A549 treated with RU486 at 1 μM for 4 hours (cell line): Measurements from ENCODE around the gene BMPR2. TPM values are rescaled to one million over a fixed set of nuclear protein-coding genes. Genes with fewer than 3 reads are reported as not detected.

Experiments
- total RNA-seq: library from RNA; stranded (reverse); fragments of 200-300 nt; extraction: Qiagen RNA extraction; gene quantifications from 5 replicates; pipeline ENCODE4 v1.2.3, GENCODE V29; 2022; ENCODE audit warnings: low read depth

BMPR2 gene
- total RNA-seq: 10.4 to 16.4 TPM (median 14.7 TPM) in 5 replicates

DNA sequence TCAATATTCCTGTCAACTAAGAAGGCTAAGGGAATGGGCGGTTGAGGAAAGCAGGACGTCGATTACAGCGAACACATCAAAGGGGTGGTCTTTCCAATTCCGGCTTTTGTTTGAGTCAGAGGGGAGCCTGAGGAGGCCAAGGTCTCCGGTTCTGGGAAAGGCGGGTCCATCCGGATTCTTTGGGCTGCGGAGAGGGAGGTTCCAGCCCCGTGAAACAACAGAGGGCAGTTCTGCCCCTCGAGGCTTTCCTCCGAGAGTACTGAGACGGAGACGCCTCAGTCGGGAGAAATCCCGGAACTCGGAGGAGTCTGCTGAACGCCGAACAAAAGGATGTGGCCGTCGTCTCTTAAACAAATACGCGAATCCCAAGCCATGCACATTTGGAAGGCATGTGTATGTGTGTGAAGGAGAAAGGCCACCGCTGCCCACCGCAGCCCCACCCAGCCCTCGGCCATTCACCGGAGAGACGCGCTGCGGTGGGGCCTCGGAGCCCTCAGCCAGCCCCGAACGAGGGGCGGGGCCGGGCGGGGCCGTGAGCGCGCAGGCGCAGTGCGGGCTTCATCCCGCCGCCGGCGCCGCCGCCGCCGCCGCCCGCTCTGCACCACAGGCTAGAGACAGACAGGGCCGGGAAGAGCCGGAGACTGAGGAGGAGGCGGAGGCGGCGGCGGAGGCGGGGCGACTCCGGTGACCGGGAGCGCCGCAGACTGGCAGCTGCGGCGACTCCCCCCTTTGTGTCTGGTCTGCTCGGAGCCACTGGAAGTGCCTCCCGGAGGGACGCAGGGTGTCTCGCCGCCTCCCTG, at the start of gene BMPR2:
Gene BMPR2, plus strand, starts transcription at position 719 of the 800 bp plus-strand sequence. CDS start 1,148 bp downstream, outside the sequence.

Other genes with a start within 250 kb of the BMPR2 start
- 92.4 to 193 TPM (median 147 TPM) in 5 replicates for gene SUMO1, start 137.7 kb upstream of the BMPR2 start, total RNA-seq
- 112 to 153 TPM (median 124 TPM) in 5 replicates for gene NOP58, start 110.6 kb upstream of the BMPR2 start, total RNA-seq